ENCODE results near the gene SYN1.
"Not testable (repeated sequence)": the region's sequence is repeated elsewhere in the genome, so short reads cannot be mapped to it uniquely, and the experiment has no call there.

Gene SYN1

GRCh38 chrX:47619486-47620302 is at the start of gene SYN1:
Gene SYN1, minus strand, starts transcription at chrX:47619857. Its CDS starts 129 bp downstream, at chrX:47619728.
- DNase-seq, result peak; percentile 60

DNA sequence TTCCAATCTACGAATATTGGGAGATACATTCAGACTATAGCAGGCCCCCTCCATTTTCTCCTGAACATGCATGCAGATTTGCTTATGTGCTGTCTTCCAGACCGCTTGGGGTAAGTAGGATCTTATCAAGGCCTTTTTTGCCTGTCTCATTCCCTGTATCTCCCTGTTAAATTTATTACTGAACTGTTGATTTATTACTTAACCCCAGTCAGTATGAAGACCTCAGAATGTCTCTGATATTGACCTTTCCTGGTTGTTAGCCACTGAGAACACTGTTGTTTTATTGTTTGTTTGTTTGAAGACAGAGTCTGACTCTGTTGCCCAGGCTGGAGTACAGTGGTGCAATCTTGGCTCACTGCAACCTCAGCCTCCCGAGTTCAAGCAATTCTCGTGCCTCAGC is 46.1 kb upstream of the SYN1 start:
- not testable (repeated sequence) for DNase-seq

DNA sequence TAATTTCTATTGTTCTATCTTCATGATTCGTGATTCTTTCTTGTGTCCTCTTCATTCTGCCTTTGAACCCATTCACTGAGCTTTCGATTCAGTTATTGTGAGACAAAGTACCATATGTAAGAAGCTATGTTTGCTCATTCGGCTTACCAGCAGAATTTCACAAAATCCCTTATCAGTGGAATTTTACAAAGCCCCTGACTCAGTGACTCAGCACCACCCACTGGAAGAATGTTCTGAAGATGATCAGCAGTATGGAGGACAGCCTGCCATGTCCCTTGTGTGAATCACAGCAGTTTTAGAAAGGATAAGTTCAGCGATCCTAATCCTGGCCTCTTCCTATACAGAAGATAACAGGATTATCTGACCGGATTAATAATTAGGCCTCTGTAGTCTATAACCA is 45.1 kb upstream of the SYN1 start:
- no peak for DNase-seq

- no peak for DNase-seq
Observed at GRCh38 chrX:47662144-47662657, 42.5 kb upstream of the SYN1 start.

- DNase-seq, result no peak
Observed at GRCh38 chrX:47661539-47661938, 41.9 kb upstream of the SYN1 start.

GRCh38 chrX:47659421-47659726 is 39.7 kb upstream of the SYN1 start:
- DNase-seq, result no peak

GRCh38 chrX:47658684-47659420 is 39.2 kb upstream of the SYN1 start, which contains the start of gene UXT:
Gene UXT, minus strand, starts transcription at chrX:47659180. Its CDS starts 253 bp downstream, at chrX:47658927.
- DNase-seq, result peak; percentile 85

DNA sequence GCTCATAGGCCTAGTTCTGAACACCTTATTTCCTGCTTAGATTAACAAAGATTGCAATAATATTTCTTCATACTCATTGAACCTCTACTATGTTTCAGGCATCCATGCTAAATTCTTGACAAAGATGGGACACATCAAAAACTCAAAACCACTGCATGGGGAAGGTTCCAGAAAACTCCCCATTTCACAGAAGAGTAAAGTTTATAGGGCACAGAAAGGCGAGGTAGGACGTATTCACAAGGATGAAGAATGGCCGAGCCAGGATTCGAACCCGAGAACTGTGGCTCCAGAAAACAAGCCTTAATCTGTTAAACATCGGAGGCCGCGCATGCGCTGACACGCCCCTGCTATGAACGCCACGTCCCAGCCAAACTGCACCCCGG is 38.6 kb upstream of the SYN1 start:
- no peak for DNase-seq

DNA sequence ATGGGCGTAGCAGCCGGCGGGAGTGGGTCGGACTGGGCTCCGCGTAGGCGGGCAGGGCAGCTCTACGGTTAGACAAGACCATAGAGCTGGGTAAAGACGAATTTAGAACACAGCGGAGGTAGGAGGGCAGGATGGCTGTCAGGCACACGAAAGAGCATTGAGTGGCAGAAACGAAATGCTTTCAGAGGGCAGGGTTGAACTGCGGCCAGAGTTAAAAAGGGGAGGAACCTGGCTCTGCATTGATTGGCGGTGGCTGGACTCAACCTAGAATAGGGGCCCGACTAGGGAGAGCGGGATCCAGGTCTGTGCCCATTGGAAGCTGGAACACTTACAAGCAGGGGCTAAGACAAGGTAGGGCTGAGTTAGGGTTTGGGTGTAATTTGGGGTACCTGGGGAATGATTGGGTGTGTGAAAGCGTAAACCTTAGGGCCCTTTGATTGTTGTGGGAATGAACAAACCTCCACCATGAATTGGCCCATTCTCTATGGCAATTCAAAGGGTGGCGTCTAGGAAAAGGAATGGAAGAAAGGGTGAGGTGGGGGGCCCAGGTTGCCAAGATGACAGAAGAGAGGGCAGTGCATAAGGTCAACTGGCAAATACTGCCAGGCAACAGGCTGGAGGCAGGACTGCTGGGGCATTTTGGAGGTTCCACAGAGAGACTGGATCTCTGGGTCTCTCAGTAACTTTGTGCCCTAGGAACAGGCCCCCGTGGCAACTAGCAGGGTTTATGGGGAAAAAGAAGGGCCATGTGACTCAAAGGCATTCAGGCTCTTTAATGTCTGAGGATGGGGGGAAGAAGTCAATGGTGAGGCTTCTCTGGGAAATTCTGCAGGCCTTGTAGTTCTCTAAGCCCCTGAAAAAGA is 31.6 kb upstream of the SYN1 start:
- no peak for DNase-seq

GRCh38 chrX:47650164-47651042 is 30.7 kb upstream of the SYN1 start, which contains the start of gene ELK1:
Gene ELK1, minus strand, starts transcription at chrX:47650563. Its CDS starts 9,122 bp downstream, at chrX:47641441.
- peak; percentile 82 for DNase-seq

DNA sequence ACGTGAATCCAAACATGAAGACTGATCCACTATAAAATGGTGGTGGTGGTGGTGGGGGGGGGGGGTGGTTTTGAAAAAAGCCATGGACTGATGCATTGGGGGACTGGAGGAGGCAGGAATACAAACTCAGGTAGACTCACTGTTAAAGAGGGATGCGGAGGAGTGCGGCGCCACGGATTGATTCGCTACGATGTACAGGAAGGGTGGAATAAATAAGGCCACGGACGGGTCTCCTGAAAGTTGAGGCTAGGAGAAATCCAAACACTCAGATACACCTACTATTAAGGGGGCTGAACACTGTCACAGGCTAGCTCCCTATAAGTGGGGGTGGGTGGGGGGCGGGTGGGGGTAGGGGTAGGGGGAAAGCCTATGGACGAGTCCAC is 30.1 kb upstream of the SYN1 start:
- no peak for DNase-seq

DNA sequence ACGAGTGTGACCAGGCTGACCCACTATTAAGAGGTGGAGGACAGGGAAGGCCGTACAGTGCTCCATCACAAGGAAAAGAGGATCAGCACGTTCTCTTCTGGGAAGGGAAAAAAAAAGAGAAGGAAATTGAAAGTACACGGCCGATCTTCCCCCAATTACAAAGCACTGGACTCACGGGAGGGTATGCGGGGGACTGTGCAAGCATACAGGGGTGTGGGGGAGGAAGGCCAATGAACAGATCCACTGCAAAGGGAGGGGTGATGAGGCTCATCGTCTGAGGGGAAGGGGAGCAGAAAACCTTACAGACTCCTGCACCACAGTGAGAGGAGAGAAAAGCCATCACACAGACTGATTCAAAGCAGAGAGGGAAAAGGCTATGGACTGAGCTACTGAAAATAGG is 29.6 kb upstream of the SYN1 start:
- DNase-seq, result no peak

DNA sequence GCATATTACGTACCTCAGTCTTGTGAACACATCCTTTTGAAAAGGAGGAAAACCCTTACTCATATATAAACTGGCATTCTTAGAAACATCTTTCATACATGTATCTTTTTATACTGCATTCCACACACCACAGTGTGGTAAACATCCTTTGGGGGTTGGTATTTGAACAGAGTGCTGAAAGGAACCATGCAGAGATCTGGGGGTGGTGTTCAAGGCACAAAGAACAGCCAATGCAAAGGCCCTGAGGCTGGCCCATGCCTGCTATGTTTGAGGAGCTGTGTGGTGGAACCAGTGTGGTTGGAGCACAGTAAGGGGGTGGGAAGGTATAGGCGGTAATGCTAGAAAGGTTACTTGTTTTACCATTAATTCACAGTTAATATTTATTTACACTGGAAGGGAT is 28.7 kb upstream of the SYN1 start:
- no peak for DNase-seq

DNA sequence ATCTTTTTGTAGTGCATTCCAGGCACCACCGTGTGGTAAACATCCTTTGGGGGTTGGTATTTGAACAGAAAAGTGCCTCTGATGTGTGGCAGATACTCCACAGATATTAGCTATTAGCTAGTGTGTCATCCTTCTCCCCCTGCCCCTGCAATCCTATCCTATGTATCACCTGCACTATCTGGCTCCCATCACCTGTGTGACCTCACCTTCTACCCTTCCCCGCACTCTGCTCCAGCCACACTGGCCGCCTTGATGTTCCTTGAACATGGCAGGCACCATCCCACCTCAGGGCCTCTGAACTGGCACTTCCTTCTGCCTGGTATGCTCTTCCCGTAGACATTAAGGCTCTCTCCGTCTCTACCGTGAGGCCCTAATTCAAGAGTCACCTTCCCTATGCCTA is 27.0 kb upstream of the SYN1 start:
- DNase-seq, result no peak

GRCh38 chrX:47645530-47645929 is 25.9 kb upstream of the SYN1 start:
- DNase-seq, result no peak

- DNase-seq, result no peak
Observed at GRCh38 chrX:47644557-47645091, 25.0 kb upstream of the SYN1 start.

DNA sequence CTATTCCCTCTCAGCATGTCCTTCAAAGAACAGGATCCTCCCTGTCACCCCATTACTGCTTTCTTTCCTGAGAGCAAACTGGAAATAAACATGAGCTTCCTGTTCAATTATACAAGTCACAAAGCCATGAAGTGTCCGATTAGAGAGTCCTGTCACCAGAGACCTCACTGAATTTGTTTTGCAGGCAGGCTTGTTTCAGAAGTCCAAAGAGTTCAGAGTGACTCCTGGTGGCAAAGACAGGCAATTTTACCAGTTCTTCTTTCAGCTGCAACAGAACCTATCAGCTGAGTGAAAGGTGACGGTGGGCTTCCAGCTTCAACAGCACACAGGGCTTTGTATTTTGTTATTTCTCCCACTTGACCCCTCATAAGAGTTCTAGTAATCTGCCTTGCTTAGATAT is 24.3 kb upstream of the SYN1 start:
- DNase-seq, result no peak

DNA sequence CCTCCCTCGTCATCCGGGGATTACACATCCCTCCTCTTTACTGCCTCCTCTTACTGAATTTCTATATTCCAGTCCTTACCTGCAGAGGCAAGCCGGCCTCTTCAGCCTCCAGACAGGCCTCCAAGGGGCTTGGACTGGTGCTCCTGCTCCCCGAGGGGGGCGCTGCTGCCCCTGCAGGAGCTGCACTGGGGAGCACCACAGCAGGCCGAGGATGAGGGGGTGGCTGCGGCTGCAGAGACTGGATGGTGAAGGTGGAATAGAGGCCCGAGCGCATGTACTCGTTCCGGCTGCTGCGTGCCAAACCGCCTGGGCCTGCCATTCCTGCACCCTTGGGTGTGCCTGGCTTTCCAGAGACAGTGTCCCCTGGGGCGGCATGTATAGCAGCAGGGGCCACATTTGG is 19.2 kb upstream of the SYN1 start:
- no peak for DNase-seq

DNA sequence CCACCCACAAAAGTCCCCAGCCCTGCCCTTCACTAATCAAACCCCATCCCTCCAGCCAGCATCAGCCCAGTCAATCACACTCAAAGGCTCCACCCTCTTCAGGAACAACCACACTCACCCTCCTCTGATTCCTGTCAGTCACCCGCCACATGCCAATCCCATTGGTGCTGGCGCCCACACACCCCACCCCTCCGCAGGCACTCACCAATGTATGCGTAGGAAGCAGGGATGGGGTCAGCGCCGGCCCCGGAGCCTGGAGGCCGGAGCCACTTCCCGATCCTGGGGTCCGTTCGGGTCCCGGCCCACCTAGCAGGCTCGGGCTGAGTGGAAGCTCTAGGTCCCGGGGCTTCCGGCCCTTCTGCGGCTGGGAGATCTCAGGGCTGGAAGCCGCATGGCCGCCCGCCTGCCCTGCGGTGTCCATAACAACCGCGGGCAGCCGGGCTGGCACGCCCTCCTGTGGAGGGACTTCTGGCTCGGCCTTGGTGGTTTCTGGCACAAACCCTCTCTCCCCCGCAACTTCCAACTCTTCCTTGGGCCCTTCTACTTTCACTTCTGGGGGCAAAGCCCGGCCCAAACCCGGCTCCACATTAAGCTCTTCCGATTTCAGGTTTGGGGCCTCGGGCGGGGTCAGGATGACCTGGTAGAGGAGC is 18.0 kb upstream of the SYN1 start:
- no peak for DNase-seq

- no peak for DNase-seq
Observed at GRCh38 chrX:47634871-47635575, 15.4 kb upstream of the SYN1 start.
